H9 (cell line): ENCODE data around the gene SPOCK3. TPM values are rescaled to one million over a fixed set of nuclear protein-coding genes. Genes with fewer than 3 reads are reported as not detected.

Experiments used
- DNase-seq: peaks from one replicate; pipeline ENCODE4 v3.0.0-alpha.2; 2017
- H2AFZ ChIP-seq: one replicate; pipeline ENCODE4 v1.6.1; 2013; ENCODE audit warnings: mild to moderate bottlenecking, low read length, control low read depth, moderate library complexity
- H2AK5ac ChIP-seq: 2 replicates; pipeline ENCODE4 v1.6.1; 2013; ENCODE audit warnings: low read length, control low read depth, mixed read lengths; ENCODE audit not compliant: insufficient read length
- H2BK120ac ChIP-seq: one replicate; pipeline ENCODE4 v1.6.1; 2013; ENCODE audit warnings: low read depth, mild to moderate bottlenecking, low read length, control low read depth, inconsistent platforms; ENCODE audit not compliant: poor library complexity, severe bottlenecking
- H2BK12ac ChIP-seq: 2 replicates; pipeline ENCODE4 v1.6.1; 2013; ENCODE audit warnings: low read length, control low read depth, mixed read lengths, low read depth; ENCODE audit not compliant: insufficient read length
- H2BK15ac ChIP-seq: 2 replicates; pipeline ENCODE4 v1.6.1; 2013; ENCODE audit warnings: low read depth, low read length, control low read depth
- H2BK20ac ChIP-seq: one replicate; pipeline ENCODE4 v1.6.1; 2013; ENCODE audit warnings: low read depth, mild to moderate bottlenecking, low read length, control low read depth, inconsistent platforms; ENCODE audit not compliant: poor library complexity, severe bottlenecking
- H2BK5ac ChIP-seq: 2 replicates; pipeline ENCODE4 v1.6.1; 2013; ENCODE audit warnings: low read length, control low read depth, mixed read lengths; ENCODE audit not compliant: insufficient read length
- H3K14ac ChIP-seq: 2 replicates; pipeline ENCODE4 v1.6.1; 2013; ENCODE audit warnings: low read length, control low read depth; ENCODE audit not compliant: insufficient read depth
- H3K18ac ChIP-seq: 2 replicates; pipeline ENCODE4 v1.6.1; 2013; ENCODE audit warnings: low read depth, mild to moderate bottlenecking, mixed read lengths, low read length, control low read depth; ENCODE audit not compliant: insufficient read length
- H3K23ac ChIP-seq: 2 replicates; pipeline ENCODE4 v1.6.1; 2013; ENCODE audit warnings: low read length, control low read depth, mixed read lengths, low read depth; ENCODE audit not compliant: insufficient read length
- H3K23me2 ChIP-seq: 2 replicates; pipeline ENCODE4 v1.6.1; 2013; ENCODE audit warnings: low read depth, mild to moderate bottlenecking, mixed read lengths, low read length, control low read depth; ENCODE audit not compliant: insufficient read length, poor library complexity, severe bottlenecking
- H3K27ac ChIP-seq: 2 replicates; pipeline ENCODE4 v1.5.1; 2013; ENCODE audit warnings: low read length, control low read depth, mixed read lengths, low read depth; ENCODE audit not compliant: insufficient read length
- H3K27me3 ChIP-seq: 2 replicates; pipeline ENCODE4 v1.6.1; 2013; ENCODE audit warnings: low read length, control low read depth, inconsistent platforms; ENCODE audit not compliant: insufficient read depth
- H3K4ac ChIP-seq: 2 replicates; pipeline ENCODE4 v1.6.1; 2013; ENCODE audit warnings: low read depth, mild to moderate bottlenecking, control low read depth, inconsistent platforms, low read length, moderate library complexity
- H3K4me1 ChIP-seq: 2 replicates; pipeline ENCODE4 v1.6.1; 2013; ENCODE audit warnings: low read length, control low read depth, inconsistent platforms; ENCODE audit not compliant: insufficient read depth
- H3K4me2 ChIP-seq: 2 replicates; pipeline ENCODE4 v1.6.1; 2013; ENCODE audit warnings: low read length, control low read depth, mixed read lengths; ENCODE audit not compliant: insufficient read length, insufficient read depth
- H3K56ac ChIP-seq: 2 replicates; pipeline ENCODE4 v1.6.1; 2013; ENCODE audit warnings: low read depth, mild to moderate bottlenecking, mixed read lengths, low read length, control low read depth; ENCODE audit not compliant: insufficient read length
- H3K79me1 ChIP-seq: 2 replicates; pipeline ENCODE4 v1.6.1; 2013; ENCODE audit warnings: low read depth, mild to moderate bottlenecking, moderate library complexity, low read length, control low read depth, inconsistent platforms; ENCODE audit not compliant: insufficient read depth, poor library complexity, severe bottlenecking
- H3K79me2 ChIP-seq: 2 replicates; pipeline ENCODE4 v1.6.1; 2013; ENCODE audit warnings: low read length, control low read depth, inconsistent platforms; ENCODE audit not compliant: insufficient read depth
- H3K9ac ChIP-seq: 2 replicates; pipeline ENCODE4 v1.6.1; 2013; ENCODE audit warnings: low read length, control low read depth, mixed read lengths; ENCODE audit not compliant: insufficient read length; ENCODE audit errors: extremely low read depth
- H3K9me3 ChIP-seq: one replicate; pipeline ENCODE4 v1.6.1; 2013; ENCODE audit warnings: low read depth, low read length, inconsistent platforms; ENCODE audit not compliant: control insufficient read depth
- H3T11ph ChIP-seq: one replicate; pipeline ENCODE4 v1.6.1; 2013; ENCODE audit warnings: mild to moderate bottlenecking, low read length, control low read depth, inconsistent platforms
- H4K20me1 ChIP-seq: one replicate; pipeline ENCODE4 v1.6.1; 2013; ENCODE audit not compliant: control insufficient read depth, insufficient read length, insufficient read depth
- H4K5ac ChIP-seq: 2 replicates; pipeline ENCODE4 v1.6.1; 2013; ENCODE audit warnings: low read depth, mild to moderate bottlenecking, mixed read lengths, low read length, control low read depth; ENCODE audit not compliant: insufficient read length
- H4K8ac ChIP-seq: replicated peaks from 2 replicates; pipeline ENCODE4 v1.6.1; 2013; ENCODE audit warnings: low read length, control low read depth, mixed read lengths, low read depth; ENCODE audit not compliant: insufficient read length
- H4K91ac ChIP-seq: 2 replicates; pipeline ENCODE4 v1.6.1; 2013; ENCODE audit warnings: low read depth, mild to moderate bottlenecking, moderate library complexity, mixed read lengths, low read length, control low read depth; ENCODE audit not compliant: insufficient read length
- H3K27ac Mint-ChIP-seq, 3 experiments: 2 replicates in 2 of 3; 3 replicates in 1 of 3; pipeline ENCODE4 v1.8.0; 2020 to 2021; ENCODE audit warnings: mixed read lengths in 3 of 3, mild to moderate bottlenecking in 1 of 3, moderate library complexity in 1 of 3
- H3K27me3 Mint-ChIP-seq: 2 replicates; pipeline ENCODE4 v1.8.0; 2021; ENCODE audit warnings: low read depth, mild to moderate bottlenecking, moderate library complexity, mixed read lengths
- H3K36me3 Mint-ChIP-seq, 3 experiments: 2 replicates in 2 of 3; 3 replicates in 1 of 3; pipeline ENCODE4 v1.8.0; 2020 to 2021; ENCODE audit warnings: low read depth in 3 of 3, mixed read lengths in 3 of 3; ENCODE audit not compliant: insufficient read depth in 1 of 3
- H3K4me1 Mint-ChIP-seq, 2 experiments: 2 replicates each; pipeline ENCODE4 v1.8.0; 2020; ENCODE audit warnings: mixed read lengths in 2 of 2
- H3K4me3 Mint-ChIP-seq, 2 experiments: 2 replicates in 1 of 2; 3 replicates in 1 of 2; pipeline ENCODE4 v1.8.0; 2020 to 2021; ENCODE audit warnings: mild to moderate bottlenecking in 2 of 2, mixed read lengths in 2 of 2, moderate library complexity in 1 of 2
- H3K9me3 Mint-ChIP-seq, 2 experiments: 2 replicates in 1 of 2; 3 replicates in 1 of 2; pipeline ENCODE4 v1.8.0; 2020; ENCODE audit warnings: mild to moderate bottlenecking in 2 of 2, mixed read lengths in 2 of 2, moderate library complexity in 1 of 2
- CTCF ChIP-seq: fragments of 200-600 bp; sonication (generic); conservative IDR thresholded peaks from 3 replicates; pipeline ENCODE4 v1.8.0; 2021; ENCODE audit warnings: antibody characterized with exemption, mild to moderate bottlenecking
- WGBS: extraction: QIAGEN DNeasy Blood & Tissue Kit; methylation state at CpG from one replicate; pipeline ENCODE4 v1.1.7; 2013; ENCODE audit warnings: missing lambda C conversion rate, low lambda C conversion rate, mixed read lengths; ENCODE audit not compliant: insufficient read length; ENCODE audit errors: extremely low coverage; 5-methylcytosine and 5-hydroxymethylcytosine counted together
- total RNA-seq: library from RNA; stranded (reverse); gene quantifications from 2 replicates; pipeline ENCODE4 v1.2.1, GENCODE V29; 2021

SPOCK3 gene
- total RNA-seq, 1 experiment from 2014 or later: 0.28 TPM

GRCh38 chr4:167171928-167172327 is 62.4 kb downstream of the SPOCK3 start:
- Mint-ChIP-seq H3K4me3 (no peak overlapping the region), H3K27me3 (no peaks in the 10 kb centered on the region), H3K4me1 (peaks cover 0 to 8% of the 10 kb centered on the region in 2 experiments; a peak in 1 of 4 replicates), H3K36me3 (no peaks in the 10 kb centered on the region; a peak in 1 of 7 replicates), H3K9me3 (no peaks in the 10 kb centered on the region), H3K27ac (no peak overlapping the region)
- Histone ChIP-seq H2AK5ac (no peak overlapping the region), H4K91ac (no peak overlapping the region), H3K23me2 (no peaks in the 10 kb centered on the region), H2BK12ac (no peak overlapping the region), H3K9ac (no peak overlapping the region), H3K27me3 (no peaks in the 10 kb centered on the region), H3K4ac (no peak overlapping the region), H4K8ac (no peak overlapping the region), H2AFZ (no peak overlapping the region), H4K5ac (no peak overlapping the region), H3K14ac (no peak overlapping the region), H3T11ph (no peak overlapping the region), H2BK5ac (no peak overlapping the region), H3K23ac (no peak overlapping the region), H3K79me1 (no peaks in the 10 kb centered on the region), H3K79me2 (no peaks in the 10 kb centered on the region), H3K4me1 (peaks cover 4% of the 10 kb centered on the region; the same call in 1 of the 2 replicates), H2BK20ac (no peak overlapping the region), H3K56ac (no peak overlapping the region), H2BK120ac (no peak overlapping the region), H4K20me1 (no peaks in the 10 kb centered on the region), H3K18ac (no peak overlapping the region), H2BK15ac (no peak overlapping the region), H3K27ac (no peak overlapping the region), H3K4me2 (no peak overlapping the region), H3K9me3 (no peaks in the 10 kb centered on the region)
- TF ChIP-seq CTCF: no peak
- WGBS: no CpG with 5 or more reads among the region's 1 CpG
- DNase-seq: no peak
